ENCODE results near the gene ADAMTSL3.

DNA sequence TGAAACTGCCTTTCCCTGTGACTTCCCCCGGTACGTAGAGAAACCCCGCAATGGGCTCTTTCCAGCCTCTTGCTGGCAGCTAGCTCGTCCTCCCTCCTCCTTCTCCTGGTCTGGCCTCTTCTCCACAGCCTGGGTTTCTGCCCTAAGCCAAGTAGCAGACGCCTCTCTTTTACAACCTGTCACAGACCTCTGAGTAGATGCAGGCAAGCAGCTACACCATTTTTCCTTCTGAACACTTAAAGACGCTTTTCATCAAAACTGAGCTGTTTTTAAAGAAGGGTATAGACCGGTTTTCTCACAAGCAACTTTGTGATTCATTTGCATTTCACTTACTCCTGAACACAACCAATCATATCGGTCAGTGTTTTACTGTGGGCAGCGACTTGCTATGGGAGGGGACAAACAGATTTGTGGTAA is 32.0 kb downstream of the ADAMTSL3 start:
- TF ChIP-seq, protein P1, sequence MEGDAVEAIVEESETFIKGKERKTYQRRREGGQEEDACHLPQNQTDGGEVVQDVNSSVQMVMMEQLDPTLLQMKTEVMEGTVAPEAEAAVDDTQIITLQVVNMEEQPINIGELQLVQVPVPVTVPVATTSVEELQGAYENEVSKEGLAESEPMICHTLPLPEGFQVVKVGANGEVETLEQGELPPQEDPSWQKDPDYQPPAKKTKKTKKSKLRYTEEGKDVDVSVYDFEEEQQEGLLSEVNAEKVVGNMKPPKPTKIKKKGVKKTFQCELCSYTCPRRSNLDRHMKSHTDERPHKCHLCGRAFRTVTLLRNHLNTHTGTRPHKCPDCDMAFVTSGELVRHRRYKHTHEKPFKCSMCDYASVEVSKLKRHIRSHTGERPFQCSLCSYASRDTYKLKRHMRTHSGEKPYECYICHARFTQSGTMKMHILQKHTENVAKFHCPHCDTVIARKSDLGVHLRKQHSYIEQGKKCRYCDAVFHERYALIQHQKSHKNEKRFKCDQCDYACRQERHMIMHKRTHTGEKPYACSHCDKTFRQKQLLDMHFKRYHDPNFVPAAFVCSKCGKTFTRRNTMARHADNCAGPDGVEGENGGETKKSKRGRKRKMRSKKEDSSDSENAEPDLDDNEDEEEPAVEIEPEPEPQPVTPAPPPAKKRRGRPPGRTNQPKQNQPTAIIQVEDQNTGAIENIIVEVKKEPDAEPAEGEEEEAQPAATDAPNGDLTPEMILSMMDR (IDR thresholded peaks at IDR 0.05; ENCODE audit: low read depth, low read length) = no peak
- no peak for TF ChIP-seq EZH2phosphoT487 (IDR thresholded peaks at IDR 0.05; ENCODE audit: low read depth)
